GM12878 (cell line): ENCODE results near the gene CD38.
"Not testable (repeated sequence)": the region's sequence is repeated elsewhere in the genome, so short reads cannot be mapped to it uniquely, and the experiment has no call there.

Experiments used
- BHLHE40 ChIP-seq, 2 experiments: fragments of 450-650 bp in 1 of 2; IDR thresholded peaks; 2 replicates each; pipeline ENCODE4 v1.6.1; 2011 to 2017; ENCODE audit warnings: low read depth in 2 of 2, borderline replicate concordance in 1 of 2, improper control_type of control experiment in 1 of 2, low read length in 1 of 2, mild to moderate bottlenecking in 1 of 2
- EED ChIP-seq: sonication (generic); IDR thresholded peaks from 2 replicates; pipeline ENCODE4 v1.6.1; 2016; ENCODE audit warnings: antibody characterized with exemption, low read depth
- POLR2AphosphoS2 ChIP-seq: IDR thresholded peaks from 2 replicates; pipeline ENCODE4 v1.6.1; 2011; ENCODE audit warnings: low read depth, mild to moderate bottlenecking, low read length, improper control_type of control experiment, moderate library complexity
- SMARCA5 ChIP-seq: fragments of 450-650 bp; IDR thresholded peaks from 2 replicates; pipeline ENCODE4 v1.6.1; 2017; ENCODE audit warnings: mild to moderate bottlenecking
- YY1 ChIP-seq: IDR thresholded peaks from 2 replicates; pipeline ENCODE4 v1.6.1; 2011; ENCODE audit warnings: low read depth, mild to moderate bottlenecking, low read length
- TF ChIP-seq, protein P1 (sequence below), 3 experiments: IDR thresholded peaks in 2 of 3; conservative IDR thresholded peaks in 1 of 3; 2 replicates each; pipeline ENCODE4 v1.5.1; 2011; ENCODE audit warnings: low read depth in 3 of 3, low read length in 3 of 3, mild to moderate bottlenecking in 3 of 3, control low read depth in 2 of 3, moderate library complexity in 2 of 3, inconsistent platforms in 1 of 3, mixed read lengths in 1 of 3; ENCODE audit not compliant: control insufficient read depth in 2 of 3, insufficient read depth in 1 of 3; ENCODE audit errors: extremely low read depth in 1 of 3

- TF ChIP-seq, protein P1, sequence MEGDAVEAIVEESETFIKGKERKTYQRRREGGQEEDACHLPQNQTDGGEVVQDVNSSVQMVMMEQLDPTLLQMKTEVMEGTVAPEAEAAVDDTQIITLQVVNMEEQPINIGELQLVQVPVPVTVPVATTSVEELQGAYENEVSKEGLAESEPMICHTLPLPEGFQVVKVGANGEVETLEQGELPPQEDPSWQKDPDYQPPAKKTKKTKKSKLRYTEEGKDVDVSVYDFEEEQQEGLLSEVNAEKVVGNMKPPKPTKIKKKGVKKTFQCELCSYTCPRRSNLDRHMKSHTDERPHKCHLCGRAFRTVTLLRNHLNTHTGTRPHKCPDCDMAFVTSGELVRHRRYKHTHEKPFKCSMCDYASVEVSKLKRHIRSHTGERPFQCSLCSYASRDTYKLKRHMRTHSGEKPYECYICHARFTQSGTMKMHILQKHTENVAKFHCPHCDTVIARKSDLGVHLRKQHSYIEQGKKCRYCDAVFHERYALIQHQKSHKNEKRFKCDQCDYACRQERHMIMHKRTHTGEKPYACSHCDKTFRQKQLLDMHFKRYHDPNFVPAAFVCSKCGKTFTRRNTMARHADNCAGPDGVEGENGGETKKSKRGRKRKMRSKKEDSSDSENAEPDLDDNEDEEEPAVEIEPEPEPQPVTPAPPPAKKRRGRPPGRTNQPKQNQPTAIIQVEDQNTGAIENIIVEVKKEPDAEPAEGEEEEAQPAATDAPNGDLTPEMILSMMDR (IDR thresholded peaks at IDR 0.05 in 2 of 3, conservative IDR thresholded peaks at IDR 0.05 in 1 of 3; ENCODE audit: control insufficient read depth in 2 of 3, extremely low read depth in 1 of 3, insufficient read depth in 1 of 3, low read depth in 3 of 3, low read length in 3 of 3), result not testable (repeated sequence)
- not testable (repeated sequence) for TF ChIP-seq BHLHE40 (IDR thresholded peaks at IDR 0.05; ENCODE audit: borderline replicate concordance in 1 of 2, low read depth in 2 of 2, low read length in 1 of 2); EED; POLR2AphosphoS2; YY1; SMARCA5
These were observed 45.1 kb upstream of the CD38 start for GRCh38 chr4:15733061-15733460.
